ENCODE results near the gene TAB2. TPM values are rescaled to one million over a fixed set of nuclear protein-coding genes. Genes with fewer than 3 reads are reported as not detected.
A peak's percentile ranks its signal among the peaks of the same experiment; 100 is the strongest.

TAB2 gene
- 50.4 TPM for total RNA-seq

GRCh38 chr6:149317644-149318571 is at the start of gene TAB2:
TAB2 (plus strand) TSS chr6:149317712; CDS start chr6:149369998, 52,286 bp downstream.
- DNase-seq (ENCODE audit: low read depth in 2 of 3, low spot score in 2 of 3), result peak; percentile 29 to 88 (median 75)

GRCh38 chr6:149268146-149268545 is 49.4 kb upstream of the TAB2 start:
- no peak for DNase-seq (ENCODE audit: low read depth in 2 of 3, low spot score in 2 of 3)

- DNase-seq (ENCODE audit: low read depth in 2 of 3, low spot score in 2 of 3), result no peak
Measured at GRCh38 chr6:149268768-149269167, 48.7 kb upstream of the TAB2 start.

GRCh38 chr6:149270616-149271015 is 46.9 kb upstream of the TAB2 start:
- no peak for DNase-seq (ENCODE audit: low read depth in 2 of 3, low spot score in 2 of 3)

- peak in 2 of 3 donors; percentile 42 to 82 for DNase-seq (ENCODE audit: low read depth in 2 of 3, low spot score in 2 of 3)
Measured at GRCh38 chr6:149271348-149272340, 45.9 kb upstream of the TAB2 start.

GRCh38 chr6:149273318-149273717 is 44.2 kb upstream of the TAB2 start:
- DNase-seq (ENCODE audit: low read depth in 2 of 3, low spot score in 2 of 3), result peak in 2 of 3 donors; percentile 33 to 76

GRCh38 chr6:149275621-149276020 is 41.9 kb upstream of the TAB2 start:
- no peak for DNase-seq (ENCODE audit: low read depth in 2 of 3, low spot score in 2 of 3)

GRCh38 chr6:149277621-149278020 is 39.9 kb upstream of the TAB2 start:
- no peak for DNase-seq (ENCODE audit: low read depth in 2 of 3, low spot score in 2 of 3)

GRCh38 chr6:149278997-149279396 is 38.5 kb upstream of the TAB2 start:
- no peak for DNase-seq (ENCODE audit: low read depth in 2 of 3, low spot score in 2 of 3)

- DNase-seq (ENCODE audit: low read depth in 2 of 3, low spot score in 2 of 3), result no peak
Measured at GRCh38 chr6:149284904-149285303, 32.6 kb upstream of the TAB2 start.

GRCh38 chr6:149285626-149286025 is 31.9 kb upstream of the TAB2 start:
- no peak for DNase-seq (ENCODE audit: low read depth in 2 of 3, low spot score in 2 of 3)

- DNase-seq (ENCODE audit: low read depth in 2 of 3, low spot score in 2 of 3), result no peak
Measured at GRCh38 chr6:149286905-149287304, 30.6 kb upstream of the TAB2 start.

- no peak for DNase-seq (ENCODE audit: low read depth in 2 of 3, low spot score in 2 of 3)
Measured at GRCh38 chr6:149289192-149289781, 28.2 kb upstream of the TAB2 start.

- no peak for DNase-seq (ENCODE audit: low read depth in 2 of 3, low spot score in 2 of 3)
Measured at GRCh38 chr6:149289966-149290365, 27.5 kb upstream of the TAB2 start.

- DNase-seq (ENCODE audit: low read depth in 2 of 3, low spot score in 2 of 3), result no peak
Measured at GRCh38 chr6:149293244-149293643, 24.3 kb upstream of the TAB2 start.

- DNase-seq (ENCODE audit: low read depth in 2 of 3, low spot score in 2 of 3), result no peak
Measured at GRCh38 chr6:149300563-149300962, 16.9 kb upstream of the TAB2 start.

- no peak for DNase-seq (ENCODE audit: low read depth in 2 of 3, low spot score in 2 of 3)
Measured at GRCh38 chr6:149302723-149303122, 14.8 kb upstream of the TAB2 start.

GRCh38 chr6:149303468-149303867 is 14.0 kb upstream of the TAB2 start:
- no peak for DNase-seq (ENCODE audit: low read depth in 2 of 3, low spot score in 2 of 3)

GRCh38 chr6:149305372-149305771 is 12.1 kb upstream of the TAB2 start:
- peak in 1 of 3 donors; percentile 39 for DNase-seq (ENCODE audit: low read depth in 2 of 3, low spot score in 2 of 3)

GRCh38 chr6:149306967-149307366 is 10.5 kb upstream of the TAB2 start:
- DNase-seq (ENCODE audit: low read depth in 2 of 3, low spot score in 2 of 3), result no peak

- no peak for DNase-seq (ENCODE audit: low read depth in 2 of 3, low spot score in 2 of 3)
Measured at GRCh38 chr6:149311293-149311692, 6.2 kb upstream of the TAB2 start.
